K562 (cell line): Measurements from ENCODE around the gene CDC123. TPM values are rescaled to one million over a fixed set of nuclear protein-coding genes. Genes with fewer than 3 reads are reported as not detected.
A peak's percentile ranks its signal among the peaks of the same experiment; 100 is the strongest.

Source experiments
- ATAC-seq: fragments of 200-7000 bp; cut with Tn5 transposase; 3 replicates; pipeline ENCODE4 v1.9.1; 2020; ENCODE audit warnings: moderate library complexity
- Bru-seq: library from RNA; stranded (reverse); fragments of 400-500 nt; gene quantifications from one replicate; lab custom pipeline; 2021; lab: Mats Ljungman, UMichigan
- BruChase-seq, 2 experiments: library from RNA; stranded (reverse); fragments of 400-500 nt; gene quantifications; one replicate each; lab custom pipeline; 2021; lab: Mats Ljungman, UMichigan
- BruUV-seq: library from RNA; stranded (reverse); fragments of 400-500 nt; replicated peaks from 2 replicates; lab custom pipeline; 2021; lab: Mats Ljungman, UMichigan
- CTCF ChIA-PET: fragments of 300-600 bp; formaldehyde crosslinking; extraction: SDS; loops from one replicate; lab custom pipeline; 2021; ENCODE audit warnings: low intra/inter-chr PET ratio; lab: Yijun Ruan, JAX
- POLR2A ChIA-PET: fragments of 300-600, 350-650 bp; sonication (Branson Sonifier 250); formaldehyde crosslinking; extraction: SDS; loops from one replicate; lab custom pipeline; 2021; ENCODE audit warnings: antibody characterized with exemption, inconsistent platforms; lab: Yijun Ruan, JAX
- DNase-seq, 4 experiments: peaks; one replicate each; pipeline versions ENCODE4 v3.0.0 to v3.0.0-alpha.2; 2011 to 2018; ENCODE audit warnings: low spot score in 3 of 4, mixed read lengths in 3 of 4; ENCODE audit errors: extremely low read depth in 1 of 4
- FAIRE-seq: peaks from 2 replicates; lab custom pipeline; 2011; peaks lifted over from hg19 to GRCh38; lab: Jason Lieb, UNC
- H2AFZ ChIP-seq: 2 replicates; pipeline ENCODE4 v1.6.0; 2011; ENCODE audit warnings: low read depth, low read length, control low read depth, inconsistent platforms
- H3K27ac ChIP-seq: fragments of 200-600 bp; 3 replicates; pipeline ENCODE4 v1.8.0; 2011; ENCODE audit warnings: low read depth, mild to moderate bottlenecking, control low read depth, inconsistent platforms, low read length, moderate library complexity, mixed read lengths; ENCODE audit errors: extremely low read depth
- H3K27me3 ChIP-seq, 2 experiments: fragments of 300-600 bp in 1 of 2; 2 replicates in 1 of 2; 3 replicates in 1 of 2; pipeline versions ENCODE4 v1.6.0 to v1.8.0; 2011; ENCODE audit warnings: inconsistent platforms in 2 of 2, low read length in 2 of 2, mild to moderate bottlenecking in 1 of 2, mixed read lengths in 1 of 2, moderate library complexity in 1 of 2; ENCODE audit not compliant: control insufficient read depth in 2 of 2, insufficient read depth in 2 of 2
- H3K36me3 ChIP-seq: fragments of 300-600 bp; 3 replicates; pipeline ENCODE4 v1.8.0; 2011; ENCODE audit warnings: mild to moderate bottlenecking, low read length, inconsistent platforms; ENCODE audit not compliant: control insufficient read depth, insufficient read depth
- H3K4me1 ChIP-seq, 2 experiments: fragments of 200-600 bp in 1 of 2; replicated peaks in 1 of 2; 2 replicates in 1 of 2; 3 replicates in 1 of 2; pipeline versions ENCODE4 v1.5.1 to v1.8.0; 2011; ENCODE audit warnings: inconsistent platforms in 2 of 2, low read length in 2 of 2, mild to moderate bottlenecking in 1 of 2, mixed read lengths in 1 of 2, moderate library complexity in 1 of 2; ENCODE audit not compliant: control insufficient read depth in 2 of 2, insufficient read depth in 2 of 2
- H3K4me2 ChIP-seq: 2 replicates; pipeline ENCODE4 v1.6.1; 2011; ENCODE audit warnings: low read length, control low read depth, inconsistent platforms, mixed read lengths; ENCODE audit not compliant: insufficient read depth
- H3K4me3 ChIP-seq: fragments of 200-600 bp; sonication (generic), shearing (Covaris generic); 2 replicates; pipeline ENCODE4 v1.5.1; 2016; ENCODE audit warnings: control low read depth, inconsistent platforms
- H3K79me2 ChIP-seq: fragments of 200-600 bp; 3 replicates; pipeline ENCODE4 v1.8.0; 2011; ENCODE audit warnings: low read length, inconsistent platforms; ENCODE audit not compliant: control insufficient read depth, insufficient read depth
- H3K9ac ChIP-seq, 2 experiments: 2 replicates each; pipeline versions ENCODE4 v1.6.0 to v1.6.1; 2011; ENCODE audit warnings: low read depth in 2 of 2, low read length in 2 of 2, control low read depth in 1 of 2, inconsistent platforms in 1 of 2, mild to moderate bottlenecking in 1 of 2, mixed read lengths in 1 of 2; ENCODE audit not compliant: insufficient read depth in 1 of 2
- H3K9me1 ChIP-seq: one replicate; pipeline ENCODE4 v1.6.0; 2011; ENCODE audit warnings: inconsistent platforms, mild to moderate bottlenecking, low read length, moderate library complexity; ENCODE audit not compliant: control insufficient read depth, insufficient read depth
- H3K9me3 ChIP-seq: replicated peaks from 2 replicates; pipeline ENCODE4 v1.5.1; 2011; ENCODE audit warnings: low read depth, low read length, inconsistent platforms; ENCODE audit not compliant: control insufficient read depth, insufficient read depth
- H4K20me1 ChIP-seq: replicated peaks from 2 replicates; pipeline ENCODE4 v1.6.1; 2011; ENCODE audit warnings: low read length, inconsistent platforms, mixed read lengths; ENCODE audit not compliant: control insufficient read depth, insufficient read depth
- E2F3 ChIP-seq: fragments of 250-450 bp; sonication (Bioruptor Pico); IDR thresholded peaks from 2 replicates; pipeline ENCODE4 v1.4.0; 2020; ENCODE audit warnings: mild to moderate bottlenecking
- IRF1 ChIP-seq: sonication (generic); formaldehyde crosslinking; IDR thresholded peaks from 2 replicates; pipeline ENCODE4 v1.8.0; 2022; ENCODE audit warnings: missing genetic modification reagents, mild to moderate bottlenecking, borderline replicate concordance
- NFE2 ChIP-seq: IDR thresholded peaks from 2 replicates; pipeline ENCODE4 v1.6.1; 2014; ENCODE audit warnings: antibody characterized with exemption, low read depth
- PML ChIP-seq: IDR thresholded peaks from 2 replicates; pipeline ENCODE4 v1.6.1; 2012; ENCODE audit warnings: low read length, inconsistent platforms
- ZNF518B ChIP-seq: fragments of 250-450 bp; sonication (Bioruptor Pico); IDR thresholded peaks from 2 replicates; pipeline ENCODE4 v1.5.0; 2021; ENCODE audit warnings: mild to moderate bottlenecking, moderate library complexity
- WGBS: fragments of 100-300 bp; shearing (Covaris generic); methylation state at CpG from one replicate; pipeline ENCODE4 v1.1.6; 2016; ENCODE audit warnings: low coverage, mixed read lengths; ENCODE audit not compliant: insufficient coverage; ENCODE audit errors: missing lambda C conversion rate; 5-methylcytosine and 5-hydroxymethylcytosine counted together
- in situ Hi-C: fragments of 300-500 bp; cut with MboI; formaldehyde crosslinking; loops from 4 replicates; pipeline ENCODE4 v1.15.0; 2018; ENCODE audit warnings: inconsistent platforms, mixed read lengths
- intact Hi-C: fragments of 100-400 bp; cut with micrococcal nuclease; formaldehyde crosslinking; loops from 2 replicates; pipeline ENCODE4 v1.14.2; 2022
- long read RNA-seq, 3 experiments: library from polyadenylated mRNA in 2 of 3; library from RNA in 1 of 3; unstranded in 2 of 3; stranded (forward) in 1 of 3; transcript quantifications; one replicate each; pipeline ENCODE4 v2.0.0, GENCODE V29; 2019 to 2022
- polyA minus RNA-seq, 3 experiments: library from RNA; depleted of rRNA, polyadenylated mRNA; stranded (reverse); fragments of >200 nt; gene quantifications; 2 replicates each; pipeline ENCODE4 v1.2.3, GENCODE V29; 2011
- polyA plus RNA-seq, 8 experiments: library from polyadenylated mRNA; depleted of rRNA in 4 of 8; stranded (reverse) in 5 of 8; unstranded in 3 of 8; fragments of >200 nt; fragmentation: Nextera tagmentation in 2 of 8; fragmentation: Illumina TruSeq in 1 of 8; extraction: Ambion mirVana in 2 of 8; extraction: Trizol in 1 of 8; gene quantifications; 2 replicates each; pipeline versions ENCODE4 v1.2.1 to v1.2.3, GENCODE V29; 2011 to 2014; ENCODE audit warnings: inconsistent platforms in 1 of 8, missing spikeins in 1 of 8
- total RNA-seq, 7 experiments: library from RNA; depleted of rRNA in 6 of 7; stranded (reverse); fragments of >200 nt in 6 of 7; fragmentation: Illumina TruSeq in 2 of 7; extraction: Trizol in 2 of 7; gene quantifications; 2 replicates each; pipeline versions ENCODE4 v1.2.1 to v1.2.3, GENCODE V29; 2011 to 2021; ENCODE audit warnings: low replicate concordance in 1 of 7

CDC123 gene
- total RNA-seq (2011; cell fraction: chromatin; rRNA removed; ENCODE audit: low replicate concordance), result 48.2 and 67.6 TPM in 2 replicates
- total RNA-seq (2011; cell fraction: nucleolus; rRNA removed), result 53.2 and 55.0 TPM in 2 replicates
- 48.2 and 55.7 TPM in 2 replicates for total RNA-seq (2011; cell fraction: nucleoplasm; rRNA removed)
- 156 and 190 TPM in 2 replicates for total RNA-seq (2014; rRNA removed)
- 210 and 226 TPM in 2 replicates for total RNA-seq (2014; rRNA removed; fragmentation: Illumina TruSeq; extraction: Trizol)
- 200 and 203 TPM in 2 replicates for total RNA-seq (2015; rRNA removed; fragmentation: Illumina TruSeq; extraction: Trizol)
- 135 and 137 TPM in 2 replicates for total RNA-seq (2021)
- polyA plus RNA-seq (2011; rRNA removed), result 143 and 175 TPM in 2 replicates
- polyA plus RNA-seq (2011; cell fraction: cytosol; rRNA removed), result 104 and 113 TPM in 2 replicates
- polyA plus RNA-seq (2011; cell fraction: nucleus; rRNA removed), result 79.4 and 79.9 TPM in 2 replicates
- polyA plus RNA-seq (2012), result 85.5 and 251 TPM in 2 replicates
- polyA plus RNA-seq (2014; fragmentation: Illumina TruSeq; extraction: Trizol), result 288 and 297 TPM in 2 replicates
- polyA plus RNA-seq (2014; fragmentation: Nextera tagmentation; extraction: Ambion mirVana), result 100 to 1,000 TPM; 153 to 223 TPM
- polyA plus RNA-seq (2014; rRNA removed), result 145 TPM in 2 replicates
- polyA minus RNA-seq (2011; rRNA and poly(A)+ RNA removed), result 353 and 458 TPM in 2 replicates
- 111 and 180 TPM in 2 replicates for polyA minus RNA-seq (2011; cell fraction: cytosol; rRNA and poly(A)+ RNA removed)
- 39.6 and 59.6 TPM in 2 replicates for polyA minus RNA-seq (2011; cell fraction: nucleus; rRNA and poly(A)+ RNA removed)
- Bru-seq, nascent RNA, result percentile 85 among the genes with signal in this experiment
- BruChase-seq, experiment 1, labeled RNA remaining after a 2-hour chase, result percentile 86 among the genes with signal in this experiment
- percentile 84 among the genes with signal in this experiment for BruChase-seq, experiment 2, labeled RNA remaining after a 6-hour chase
- long read RNA-seq, experiment 1, transcript CDC123-201 (13 exons, 1,542 nt), result major isoform, 438 of 598 reads
- long read RNA-seq, experiment 1, partial matches to known transcripts, result 124 of 598 reads
- long read RNA-seq, experiment 1, other reads (novel, unspliced or antisense), result 34 of 598 reads
- long read RNA-seq, experiment 2, transcript CDC123-201 (13 exons, 1,542 nt), result major isoform, 89 of 170 reads
- long read RNA-seq, experiment 2, partial matches to known transcripts, result 54 of 170 reads
- long read RNA-seq, experiment 2, other reads (novel, unspliced or antisense), result 26 of 170 reads
- long read RNA-seq, experiment 3, transcript CDC123-201 (13 exons, 1,542 nt), result major isoform, 289 of 318 reads
- long read RNA-seq, experiment 3, partial matches to known transcripts, result 7 of 318 reads
- long read RNA-seq, experiment 3, other reads (novel, unspliced or antisense), result 21 of 318 reads

GRCh38 chr10:12195603-12196506, at the start of gene CDC123, which contains the start of gene NUDT5:
Gene CDC123, plus strand, starts transcription at chr10:12196188. Its CDS starts 58 bp downstream, at chr10:12196246.
Gene NUDT5, minus strand, starts transcription at chr10:12195891. Its CDS starts 9,600 bp downstream, at chr10:12186291.
- H3K27ac ChIP-seq, result peak within 1 kb of the TSS; percentile 95
- H3K36me3 ChIP-seq, result peaks cover 48% of the 10 kb centered on the region
- ChIA-PET CTCF (no interaction called here), POLR2A (interaction anchor here (0.5 to 2.0 kb wide), 10 partner anchors 11 to 849 kb away, joined by 3 to 11 read pairs (median 3); no protein-coding TSS in a partner anchor)
- peak within 1 kb of the TSS; percentile 88 to 95 for H3K9ac ChIP-seq
- under 1% methylated on average over 62 of the region's 62 CpGs for WGBS
- DNase-seq, result peak; percentile 79 to 91 (median 84)
- FAIRE-seq, result peak; percentile 89
- H4K20me1 ChIP-seq, result no peaks in the 10 kb centered on the region
- peak; percentile 94 for ATAC-seq
- no TSS peak for BruUV-seq
- no peaks in the 10 kb centered on the region for H3K9me3 ChIP-seq
- peak within 1 kb of the TSS; percentile 98 for H2AFZ ChIP-seq
- in situ Hi-C loops (no loop called here), intact Hi-C loops (loop anchor here (10.0 kb wide), 1 partner anchor 151 kb away; the partner anchor contains the start of gene UPF2)
- H3K79me2 ChIP-seq, result peaks cover 87% of the 10 kb centered on the region
- H3K27me3 ChIP-seq, result no peaks in the 10 kb centered on the region
- H3K4me2 ChIP-seq, result peak within 1 kb of the TSS; percentile 95
- no peaks in the 10 kb centered on the region for H3K9me1 ChIP-seq
- peaks cover 8% of the 10 kb centered on the region in 2 experiments; a peak in 3 of 5 replicates for H3K4me1 ChIP-seq
- peak within 1 kb of the TSS; percentile 95 for H3K4me3 ChIP-seq
- TF ChIP-seq ZNF518B (CRISPR knock-in tag), result no peak
- TF ChIP-seq NFE2, result no peak
- no peak for TF ChIP-seq IRF1 (CRISPR knock-in tag)
- no peak for TF ChIP-seq E2F3
- peak; percentile 60 for TF ChIP-seq PML
